ENCODE results near the gene HOMEZ.

DNA sequence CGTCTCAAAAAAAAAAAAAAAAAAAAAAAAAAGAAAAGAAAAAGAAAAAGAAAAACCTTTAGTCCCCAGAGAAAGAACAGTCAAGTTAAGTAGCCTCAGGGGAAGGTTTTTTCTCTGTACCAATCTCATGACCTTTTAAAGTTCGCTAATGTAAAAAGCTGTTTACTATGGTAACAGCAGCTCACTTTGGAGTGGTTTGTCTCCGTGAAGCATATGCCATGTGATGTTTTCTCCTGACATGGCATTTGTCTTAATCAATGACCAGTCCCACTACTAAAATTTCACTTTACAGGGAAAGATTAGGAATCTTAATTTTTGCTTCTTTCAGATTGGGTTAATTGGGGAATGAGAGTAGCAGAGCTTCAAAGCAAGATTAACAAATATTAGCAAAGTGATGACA, 43.9 kb downstream of the HOMEZ start:
- TF ChIP-seq BHLHE40 (IDR thresholded peaks at IDR 0.05; ENCODE audit: borderline replicate concordance) (no peak), SP1 (IDR thresholded peaks at IDR 0.05) (no peak), FOXK2 (IDR thresholded peaks at IDR 0.05) (no peak), NFRKB (IDR thresholded peaks at IDR 0.05) (no peak), CTBP1 (IDR thresholded peaks at IDR 0.05; ENCODE audit: borderline replicate concordance) (no peak)
